HG03196 (cell line): ENCODE measurements around the gene REXO4.
"Not testable (repeated sequence)": the region's sequence is repeated elsewhere in the genome, so short reads cannot be mapped to it uniquely, and the experiment has no call there.

Source experiments
- ATAC-seq: cut with Tn5 transposase; IDR thresholded peaks from one replicate; pipeline ENCODE4 v1.9.1; 2021; ENCODE audit not compliant: unreplicated experiment

Gene REXO4

DNA sequence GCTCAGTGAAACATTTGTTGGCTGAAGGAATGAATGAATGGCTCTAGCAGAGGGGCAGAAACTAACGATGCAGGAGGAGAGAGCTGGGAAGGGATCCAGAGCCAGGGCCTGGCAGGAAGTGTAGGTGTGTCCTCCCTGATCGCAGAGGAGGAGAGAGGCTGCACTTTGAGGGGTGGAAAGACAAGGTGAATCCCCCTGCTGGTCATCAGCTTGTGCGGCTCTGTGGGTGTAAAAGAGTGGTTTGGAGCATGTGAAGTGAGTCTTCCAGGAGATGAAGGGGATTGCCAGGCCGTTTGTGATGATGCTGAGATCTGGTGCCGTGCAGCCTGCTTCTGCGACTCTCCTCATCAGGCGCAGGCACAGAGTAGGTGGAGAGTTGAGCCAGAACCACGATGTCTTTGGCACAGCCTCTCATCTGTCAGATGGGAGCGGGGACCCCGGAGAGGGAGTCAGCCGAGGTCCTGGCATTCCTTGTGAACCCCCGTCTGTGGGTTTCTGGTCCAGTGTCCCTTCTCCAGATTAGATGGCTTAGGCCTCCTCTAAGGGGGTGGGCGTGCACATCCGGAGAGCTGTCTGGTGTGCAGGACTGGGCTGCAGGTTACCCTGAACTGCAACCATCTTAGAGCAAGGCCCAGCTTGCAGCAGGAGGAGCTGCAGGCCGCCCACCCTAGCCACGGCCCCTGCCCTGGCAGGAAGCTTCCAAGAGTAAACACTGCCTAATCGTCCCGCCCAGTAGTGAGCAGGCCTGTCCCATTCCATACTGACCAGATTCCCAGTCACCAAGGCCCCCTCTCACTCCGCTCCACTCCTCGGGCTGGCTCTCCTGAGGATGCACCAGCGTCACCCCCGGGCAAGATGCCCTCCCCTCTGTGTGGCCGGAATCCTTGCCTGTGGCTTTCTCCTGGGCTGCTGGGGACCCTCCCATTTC is 4.1 kb upstream of the REXO4 start, which contains the start of gene ADAMTS13:
ADAMTS13 (plus strand) TSS at position 753 of the 928 bp plus-strand sequence; CDS start at position 830, 77 bp downstream.
- ATAC-seq, result no peak

DNA sequence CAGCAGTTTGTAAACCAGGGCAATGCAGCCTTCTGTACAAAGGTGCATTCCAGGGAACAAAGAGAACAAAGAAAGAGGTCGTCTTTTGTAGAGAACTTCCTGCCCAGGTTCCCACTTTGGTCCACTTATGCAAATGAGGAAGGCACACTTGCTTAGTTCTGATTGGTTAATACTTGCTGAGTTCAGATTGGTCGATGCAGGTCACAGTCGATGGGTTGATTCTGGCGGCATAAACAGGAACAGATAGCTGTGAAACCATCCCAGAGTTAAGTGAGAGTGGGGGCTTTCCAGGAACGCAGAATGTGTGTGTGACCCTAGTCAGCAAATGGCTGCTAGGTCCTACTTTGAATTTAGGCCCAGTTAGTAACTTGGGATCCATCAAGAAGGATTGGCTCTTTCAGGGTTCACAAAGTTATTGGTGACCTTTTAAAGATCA is 2.6 kb upstream of the REXO4 start:
- ATAC-seq, result no peak

DNA sequence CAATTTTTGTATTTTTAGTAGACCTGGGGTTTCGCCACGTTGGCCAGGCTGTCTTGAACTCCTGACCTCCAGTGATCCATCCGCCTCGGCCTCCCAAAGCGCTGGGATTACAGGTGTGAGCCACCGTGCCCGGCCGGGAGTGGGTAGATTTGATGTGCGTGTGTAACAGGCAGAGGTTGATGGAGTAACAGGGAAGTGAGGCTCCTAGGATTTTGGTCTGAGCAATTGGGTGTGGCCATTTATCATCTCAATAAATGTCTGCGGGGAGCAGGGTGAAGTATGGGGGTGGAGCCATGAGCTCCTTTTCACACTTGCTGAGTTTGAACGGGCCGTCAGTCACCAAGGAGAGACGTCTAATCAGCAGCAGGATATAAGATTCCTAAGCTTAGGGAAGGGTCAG is 1.2 kb upstream of the REXO4 start:
- no peak for ATAC-seq

DNA sequence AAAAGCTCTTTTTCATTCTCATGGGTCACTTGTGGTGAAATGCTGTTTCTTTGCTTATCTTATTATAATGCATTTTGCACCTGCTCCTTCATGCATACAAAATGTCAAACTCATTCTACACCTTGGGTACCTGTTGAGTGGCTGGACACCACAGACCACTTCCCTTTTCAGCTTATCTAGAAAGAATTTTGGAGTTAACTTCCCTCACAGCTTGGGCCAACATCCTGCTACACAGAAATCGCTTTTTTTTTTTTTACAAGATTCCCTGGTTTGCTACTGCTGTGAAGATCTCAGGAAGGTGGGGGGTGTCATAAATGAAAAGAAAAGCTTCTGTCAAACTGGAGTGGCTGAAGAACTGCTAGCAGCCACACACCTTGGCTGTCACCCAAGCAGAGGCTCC is 2.6 kb downstream of the REXO4 start:
- ATAC-seq, result no peak

DNA sequence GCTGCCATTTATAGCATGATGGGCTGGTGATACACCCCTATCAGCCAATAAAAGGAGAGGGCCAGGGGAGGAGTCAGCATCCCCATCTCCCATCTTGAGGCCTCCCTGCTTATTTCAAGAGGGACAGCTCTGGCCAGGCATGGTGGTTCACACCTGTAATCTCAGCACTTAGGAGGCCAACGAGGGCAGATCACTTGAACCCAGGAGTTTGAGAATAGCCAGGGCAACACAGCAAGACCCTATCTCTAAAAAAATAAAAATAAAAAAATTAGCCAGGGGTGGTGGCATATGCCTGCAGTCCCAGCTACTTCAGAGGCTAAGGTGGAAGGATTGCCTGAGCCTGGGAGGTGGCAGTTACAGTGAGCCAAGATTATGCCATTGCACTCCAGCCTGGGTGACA is 9.8 kb downstream of the REXO4 start:
- ATAC-seq, result no peak

DNA sequence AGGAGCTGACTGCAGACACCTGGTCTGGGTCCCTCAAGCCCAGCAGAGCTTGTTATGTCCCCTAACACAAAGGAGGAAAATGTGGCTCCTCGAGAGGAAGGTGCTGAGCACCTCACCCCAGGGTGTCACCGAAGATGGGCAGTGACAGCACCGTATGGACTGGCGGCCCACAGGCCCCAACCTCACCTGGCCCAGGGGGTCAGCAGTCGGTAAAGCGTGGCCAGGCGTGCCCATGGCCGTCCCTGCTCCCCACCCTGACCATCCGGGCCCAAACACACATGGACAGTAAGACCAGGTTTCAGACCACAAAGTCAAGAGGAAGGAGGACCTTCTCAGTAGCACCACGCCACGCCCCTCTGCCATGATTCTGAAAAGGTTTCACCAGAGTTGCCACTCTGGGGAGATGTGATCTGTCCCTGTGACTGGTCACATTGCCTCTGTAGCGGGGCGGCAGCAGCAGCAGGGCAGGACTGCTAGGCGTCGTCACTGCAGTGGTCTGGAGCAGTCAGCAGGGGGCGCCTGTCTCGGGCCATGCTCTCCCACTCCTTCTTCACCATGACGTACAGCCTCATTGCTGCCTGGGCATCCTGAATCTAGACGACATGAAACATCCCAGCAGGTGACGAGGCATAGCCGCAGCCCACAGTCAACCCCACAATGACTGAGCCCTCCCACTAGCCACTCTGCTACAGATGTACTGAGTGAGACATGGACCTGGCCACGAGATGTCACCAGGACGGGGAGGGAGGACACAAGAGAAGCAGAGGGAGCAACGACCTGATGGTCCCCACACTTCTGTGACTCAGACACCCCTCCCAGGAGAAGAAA is 11.1 kb downstream of the REXO4 start:
- ATAC-seq, result no peak

DNA sequence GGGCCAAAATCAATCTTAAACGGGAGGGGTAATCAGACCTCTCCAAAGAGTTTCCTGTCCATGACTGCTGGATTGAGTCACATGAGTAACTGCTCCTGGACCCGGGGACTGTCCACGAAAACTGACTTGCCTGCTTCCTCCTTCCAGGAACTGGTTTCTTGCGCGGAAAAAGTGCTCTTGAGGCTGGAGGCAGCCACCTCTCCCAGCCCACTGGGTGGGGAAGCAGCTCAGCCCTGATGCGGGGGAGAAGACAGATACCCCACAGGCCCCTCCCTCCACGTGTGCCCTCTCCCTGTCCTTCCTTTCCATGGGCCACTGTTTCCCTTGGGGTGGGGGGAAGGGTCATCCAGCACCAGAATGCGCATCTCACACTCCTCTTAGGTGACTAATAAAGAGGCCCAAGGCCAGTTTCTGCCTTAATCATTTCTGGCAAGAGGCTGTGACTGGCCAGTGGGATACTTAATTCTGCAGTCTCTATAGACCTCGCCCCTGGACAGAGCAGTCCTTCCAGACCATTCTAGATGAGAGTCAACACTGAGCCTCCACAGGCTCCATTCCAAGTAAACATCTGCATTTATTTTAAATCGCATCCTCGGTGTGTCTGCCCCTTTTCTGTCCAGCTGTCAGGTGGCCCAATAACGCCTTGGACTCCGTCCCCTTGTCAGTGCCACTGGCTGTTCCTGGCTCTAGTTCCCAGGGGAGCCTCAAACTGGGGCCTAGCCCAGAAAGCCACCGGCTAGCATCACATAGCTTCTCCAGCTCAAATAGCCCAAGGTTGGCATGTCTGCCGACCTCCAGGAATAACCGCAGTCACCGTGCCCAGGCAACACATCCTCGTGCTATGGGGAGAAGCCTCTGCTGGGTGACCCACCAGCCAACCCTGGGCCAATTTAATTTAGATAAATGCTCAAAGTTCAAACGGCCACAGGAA is 12.0 kb downstream of the REXO4 start:
- ATAC-seq, result no peak

DNA sequence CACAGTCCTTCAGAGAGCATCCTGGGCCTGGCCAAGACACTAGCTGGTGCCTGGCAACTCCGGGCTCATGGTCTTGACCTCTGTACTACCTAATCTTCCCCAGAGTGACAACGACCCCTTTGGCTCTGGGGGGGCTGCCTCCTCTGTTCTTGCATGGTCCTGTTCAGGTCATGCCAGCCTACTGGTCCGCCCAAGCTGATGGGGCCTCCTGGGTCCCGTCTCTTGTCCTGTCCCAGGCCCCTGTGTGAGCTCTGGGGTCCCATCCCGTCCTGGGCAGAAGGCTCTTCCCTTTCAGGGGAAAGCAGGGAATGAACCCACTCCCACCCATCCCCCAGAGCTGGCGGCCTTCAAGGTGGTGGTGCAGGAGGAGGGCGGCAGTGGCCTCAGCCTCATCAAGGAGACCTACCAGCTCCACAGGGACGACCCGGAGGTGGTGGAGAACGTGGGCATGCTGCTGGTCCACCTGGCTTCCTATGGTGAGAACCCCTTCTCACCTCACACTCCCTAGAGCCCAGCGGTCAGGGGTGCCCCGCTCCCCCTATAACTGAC is 13.3 kb downstream of the REXO4 start:
- ATAC-seq, result no peak

DNA sequence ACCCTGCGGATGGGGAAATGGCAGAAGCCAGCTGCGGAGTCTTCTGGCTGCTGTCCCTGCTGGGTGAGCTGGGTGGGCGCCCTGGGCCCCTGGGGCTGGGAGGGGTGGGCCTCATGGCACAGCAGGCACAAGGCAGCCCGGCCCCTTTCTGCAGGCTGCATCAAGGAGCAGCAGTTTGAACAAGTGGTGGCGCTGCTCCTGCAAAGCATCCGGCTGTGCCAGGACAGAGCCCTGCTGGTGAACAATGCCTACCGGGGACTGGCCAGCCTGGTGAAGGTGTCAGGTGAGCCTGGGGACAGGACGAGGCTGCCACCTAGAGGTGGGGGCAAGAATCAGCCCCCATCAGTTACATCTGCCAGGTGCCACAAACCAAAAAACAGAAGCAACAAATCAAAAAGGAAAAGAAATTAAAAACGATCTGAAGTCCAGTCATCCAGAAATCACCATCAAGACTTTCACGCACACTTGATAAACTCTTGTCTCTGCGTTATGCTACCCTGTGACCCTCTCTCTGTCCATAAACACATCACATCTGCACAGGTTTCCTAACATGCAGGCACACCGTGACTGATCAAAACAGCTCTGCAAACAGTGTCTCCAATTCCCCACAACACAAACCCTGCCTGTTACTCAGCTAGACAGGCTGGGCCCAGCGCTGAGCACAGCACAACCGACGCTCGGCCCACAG is 13.9 kb downstream of the REXO4 start:
- no peak for ATAC-seq

DNA sequence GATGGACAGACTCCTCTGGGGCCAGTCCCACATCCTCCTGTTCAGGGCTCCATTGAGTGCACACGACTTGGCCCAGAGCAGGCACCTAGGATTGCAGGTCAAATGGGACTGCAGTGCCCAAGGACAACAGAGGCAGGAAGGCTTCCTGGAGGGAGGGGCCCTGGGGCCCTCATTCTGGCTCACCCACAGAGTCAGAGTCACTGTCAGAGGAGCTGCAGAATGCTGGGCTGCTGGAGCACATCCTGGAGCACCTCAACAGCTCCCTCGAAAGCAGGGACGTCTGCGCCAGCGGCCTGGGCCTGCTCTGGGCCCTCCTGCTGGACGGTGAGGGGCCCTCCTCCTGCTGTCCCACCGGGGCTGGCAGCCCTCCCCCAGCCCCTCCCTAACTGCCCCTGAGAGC is 15.1 kb downstream of the REXO4 start:
- no peak for ATAC-seq

DNA sequence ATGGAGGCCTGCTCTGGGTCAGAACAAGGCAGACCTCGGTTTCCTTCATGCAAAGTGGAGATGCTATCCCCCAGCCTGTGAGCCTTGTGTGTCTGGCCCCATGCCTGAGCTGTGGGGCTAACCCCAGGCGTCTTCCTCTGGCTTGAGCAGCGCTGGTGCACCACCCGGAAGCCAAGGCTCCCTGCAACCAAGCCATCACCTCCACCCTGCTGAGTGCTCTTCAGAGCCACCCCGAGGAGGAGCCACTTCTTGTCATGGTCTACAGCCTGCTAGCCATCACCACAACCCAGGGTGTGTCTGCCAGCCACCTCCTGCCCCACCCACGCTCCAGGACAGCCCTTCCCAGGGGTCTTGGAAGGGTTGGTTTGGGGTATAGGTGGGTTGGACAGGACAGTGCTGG is 16.2 kb downstream of the REXO4 start:
- no peak for ATAC-seq

DNA sequence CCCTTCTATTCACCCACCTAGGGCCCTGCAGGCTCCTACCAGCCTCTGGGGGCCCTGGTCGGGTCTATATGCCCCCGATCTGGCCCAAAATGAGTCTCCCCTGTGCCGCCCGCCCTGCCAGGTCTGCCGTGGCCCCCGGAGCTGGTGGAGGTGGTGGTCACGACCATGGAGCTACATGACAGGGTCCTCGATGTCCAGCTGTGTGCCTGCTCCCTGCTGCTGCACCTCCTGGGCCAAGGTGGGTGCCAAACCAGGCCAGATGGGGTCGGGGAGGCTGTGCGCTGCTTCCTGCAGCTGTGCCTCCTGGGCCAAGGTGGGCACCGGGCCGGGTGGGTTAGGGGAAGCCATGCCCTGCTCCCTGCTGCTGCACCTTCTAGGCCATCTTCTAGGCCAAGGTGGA is 17.5 kb downstream of the REXO4 start:
- no peak for ATAC-seq

DNA sequence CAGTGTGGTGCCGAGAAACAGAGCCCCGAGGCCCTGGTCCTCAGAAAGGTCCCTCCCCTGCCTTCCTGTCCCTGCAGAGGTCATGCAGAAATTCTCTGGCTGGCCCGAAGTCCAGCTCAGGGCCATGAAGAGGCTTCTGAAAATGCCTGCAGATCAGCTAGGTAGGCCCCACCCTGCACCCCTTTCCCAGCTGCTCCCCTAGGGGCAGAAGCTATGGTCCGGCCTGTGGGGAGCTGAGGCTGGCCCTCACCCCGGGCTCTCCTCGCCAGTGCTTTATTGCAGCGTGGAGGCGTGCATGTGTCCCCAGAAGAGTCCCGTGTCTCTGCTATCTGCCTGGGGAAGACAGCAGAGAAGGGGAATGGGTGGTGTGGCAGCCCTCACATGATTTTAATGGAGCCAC is 19.9 kb downstream of the REXO4 start:
- no peak for ATAC-seq

DNA sequence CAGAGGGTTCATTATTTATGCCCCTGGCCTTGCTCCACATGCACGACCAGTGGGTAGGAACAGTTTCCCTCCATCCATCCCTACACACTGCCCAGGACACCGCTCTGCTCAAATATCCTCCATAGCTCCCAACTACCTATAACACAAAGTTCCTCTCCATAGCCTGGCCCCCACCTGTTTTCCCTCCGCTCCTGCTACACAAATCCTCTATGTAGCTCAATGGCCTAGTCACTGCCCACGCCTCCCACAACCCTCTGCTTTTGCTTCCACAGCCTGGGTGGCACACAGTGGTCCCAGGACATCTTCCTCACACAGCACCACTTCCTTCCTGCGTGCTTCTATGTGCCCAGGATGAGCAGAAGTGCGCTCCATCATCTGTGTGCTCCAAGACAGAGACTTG is 20.4 kb downstream of the REXO4 start:
- no peak for ATAC-seq

DNA sequence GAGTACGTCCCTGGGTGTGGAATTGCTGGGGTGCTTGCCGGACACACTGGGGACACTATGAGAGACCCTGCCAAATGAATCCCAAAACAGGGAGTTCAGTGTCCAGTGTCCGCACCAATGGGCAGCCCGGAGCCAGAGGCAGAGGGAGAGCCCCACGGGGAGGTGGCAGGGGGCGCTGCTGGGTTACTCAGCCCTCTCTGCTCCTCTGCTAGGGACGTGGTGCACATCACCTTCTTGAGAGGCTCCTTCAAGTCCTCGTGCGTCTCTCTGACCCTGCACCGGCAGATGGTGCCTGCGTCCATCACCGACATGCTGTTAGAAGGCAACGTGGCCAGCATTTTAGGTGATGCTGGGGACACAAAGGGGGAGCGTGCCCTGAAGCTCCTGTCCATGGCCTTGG is 20.9 kb downstream of the REXO4 start:
- no peak for ATAC-seq

DNA sequence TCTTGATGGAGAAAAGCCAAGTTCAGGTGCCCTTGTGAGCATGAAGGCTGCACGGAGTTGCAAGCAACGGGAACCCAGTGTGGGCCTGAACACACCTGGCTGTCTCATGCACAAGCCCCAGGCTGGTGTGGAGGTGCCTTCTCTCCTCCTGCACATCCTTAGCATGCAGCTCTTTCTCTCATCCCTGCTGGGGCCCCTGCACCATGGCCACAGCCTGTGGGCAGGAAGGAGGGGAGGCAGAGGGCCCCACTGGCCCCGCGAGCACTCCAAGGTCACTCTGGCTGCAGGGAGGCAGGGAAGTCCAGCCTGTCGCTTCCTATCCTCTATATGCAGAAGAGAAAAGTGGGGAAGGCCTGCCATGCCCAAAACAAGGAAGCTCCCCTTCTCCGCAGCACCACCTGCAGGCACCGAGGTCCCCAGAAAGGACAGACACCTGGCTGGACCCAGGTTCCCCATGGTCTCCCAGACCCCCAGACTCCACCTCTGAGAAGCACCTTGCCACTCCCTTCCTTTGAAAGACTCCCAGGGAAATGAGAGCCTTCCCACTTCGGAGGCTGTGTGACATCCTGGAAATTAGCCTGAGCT is 23.0 kb downstream of the REXO4 start:
- no peak for ATAC-seq

DNA sequence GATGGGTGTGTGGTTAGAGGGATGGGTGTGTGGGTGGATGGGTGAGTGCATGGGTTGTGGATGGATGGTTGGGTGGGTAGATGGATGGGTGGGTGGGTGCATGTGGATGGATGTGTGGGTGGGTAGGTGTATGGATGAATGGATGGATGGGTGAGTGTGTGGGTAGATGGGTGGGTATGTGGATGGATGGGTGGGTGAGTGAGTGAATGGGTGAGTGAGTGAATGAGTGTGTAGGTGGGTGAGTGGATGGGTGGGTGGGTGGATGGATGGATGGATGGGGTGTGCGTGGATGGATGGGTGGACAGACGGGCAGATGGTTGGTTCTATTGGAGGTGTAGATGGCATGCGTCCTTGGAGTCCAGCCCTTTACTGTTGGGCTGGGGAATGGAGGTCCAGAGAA is 24.4 kb downstream of the REXO4 start:
- no peak for ATAC-seq

DNA sequence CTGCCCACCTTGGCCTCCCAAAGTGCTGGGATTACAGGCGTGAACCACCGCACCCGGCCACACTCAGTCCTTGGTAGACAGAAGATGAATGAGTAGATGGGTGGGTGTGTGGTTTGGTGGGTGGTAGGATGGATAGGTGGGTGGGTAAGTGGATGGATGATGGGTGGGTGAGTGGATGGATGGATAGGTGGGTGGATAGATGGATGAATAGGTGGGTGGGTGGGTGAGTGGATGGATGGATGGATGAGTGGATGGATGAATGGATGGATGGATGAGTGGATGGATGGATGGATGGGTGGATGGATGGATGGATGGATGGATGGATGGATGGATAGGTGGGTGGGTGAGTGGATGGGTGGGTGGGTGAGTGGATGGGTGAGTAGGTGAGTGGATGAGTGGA is 25.5 kb downstream of the REXO4 start:
- not testable (repeated sequence) for ATAC-seq

DNA sequence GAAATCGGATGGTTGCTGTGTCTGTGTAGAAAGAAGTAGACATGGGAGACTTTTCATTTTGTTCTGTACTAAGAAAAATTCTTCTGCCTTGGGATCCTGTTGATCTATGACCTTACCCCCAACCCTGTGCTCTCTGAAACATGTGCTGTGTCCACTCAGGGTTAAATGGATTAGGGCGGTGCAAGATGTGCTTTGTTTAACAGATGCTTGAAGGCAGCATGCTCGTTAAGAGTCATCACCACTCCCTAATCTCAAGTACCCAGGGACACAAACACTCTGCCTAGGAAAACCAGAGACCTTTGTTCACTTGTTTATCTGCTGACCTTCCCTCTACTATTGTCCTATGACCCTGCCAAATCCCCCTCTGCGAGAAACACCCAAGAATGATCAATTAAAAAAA is 26.4 kb downstream of the REXO4 start:
- not testable (repeated sequence) for ATAC-seq

DNA sequence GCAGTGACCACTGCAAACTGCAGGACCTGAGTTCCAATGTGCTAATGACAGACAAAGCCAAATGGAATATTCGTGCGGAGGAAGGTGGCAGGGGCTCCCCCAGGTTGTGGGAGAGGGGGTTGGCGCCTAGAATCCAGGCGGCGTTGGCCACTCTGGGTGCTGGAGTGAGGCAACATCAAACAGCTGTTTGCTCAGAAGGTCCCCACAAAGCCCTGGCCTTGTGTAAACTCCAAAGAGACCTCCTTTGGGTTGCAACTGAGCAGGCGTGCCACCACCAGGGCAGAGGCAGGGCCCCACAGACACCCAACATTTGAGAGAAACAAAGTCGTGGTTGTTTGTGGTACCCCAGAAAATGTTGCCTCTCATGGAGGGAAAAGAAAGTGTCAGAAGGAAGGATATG is 27.1 kb downstream of the REXO4 start:
- no peak for ATAC-seq
